Stimulated activated CD4-positive, alpha-beta T cell treated with anti-CD3 and anti-CD28 coated beads, Interleukin-4, amount 100 ng/mL, for 1 hour (primary cell): Measurements from ENCODE around the gene TNNC2.

Experiments used
- DNase-seq: peaks from one replicate; pipeline ENCODE4 v3.0.0-alpha.2; 2020

TNNC2 gene

GRCh38 chr20:45779011-45779915, 47.8 kb downstream of the TNNC2 start:
- no peak for DNase-seq

GRCh38 chr20:45776931-45777330, 50.2 kb downstream of the TNNC2 start:
- DNase-seq: no peak

- DNase-seq: no peak
Observed at GRCh38 chr20:45775411-45775810, 51.7 kb downstream of the TNNC2 start.

- no peak for DNase-seq
Observed at GRCh38 chr20:45774945-45775344, 52.2 kb downstream of the TNNC2 start.
